K562 (cell line): ENCODE measurements around the gene KLRF2.

Source experiments
- HNRNPH1 ChIP-seq: fragments of 200-400 bp; formaldehyde crosslinking; optimal IDR thresholded peaks from 2 replicates; pipeline ENCODE3; 2017; ENCODE audit warnings: low read depth, mild to moderate bottlenecking, low read length, moderate library complexity
- POLR2A ChIP-seq: fragments of 450-650 bp; conservative IDR thresholded peaks from 2 replicates; pipeline ENCODE4 v1.6.1; 2016
- RAD51 ChIP-seq: fragments of 450-650 bp; IDR thresholded peaks from 2 replicates; pipeline ENCODE4 v1.7.1; 2016; ENCODE audit warnings: low read depth, mild to moderate bottlenecking, borderline replicate concordance
- XRCC5 ChIP-seq: fragments of 200-400 bp; formaldehyde crosslinking; IDR thresholded peaks from 2 replicates; pipeline ENCODE4 v1.6.1; 2017; ENCODE audit warnings: low read depth, mild to moderate bottlenecking, low read length
- ZEB2 ChIP-seq: fragments of 450-650 bp; IDR thresholded peaks from 2 replicates; pipeline ENCODE4 v1.6.1; 2016
- TF ChIP-seq, protein P1 (sequence below), 3 experiments: IDR thresholded peaks in 2 of 3; conservative IDR thresholded peaks in 1 of 3; 2 replicates each; pipeline ENCODE4 v1.5.1; 2011 to 2012; ENCODE audit warnings: low read length in 3 of 3, mild to moderate bottlenecking in 3 of 3, control low read depth in 2 of 3, improper control_type of control experiment in 1 of 3, inconsistent platforms in 1 of 3, low read depth in 1 of 3, mixed read lengths in 1 of 3, moderate library complexity in 1 of 3; ENCODE audit not compliant: insufficient read depth in 2 of 3

DNA sequence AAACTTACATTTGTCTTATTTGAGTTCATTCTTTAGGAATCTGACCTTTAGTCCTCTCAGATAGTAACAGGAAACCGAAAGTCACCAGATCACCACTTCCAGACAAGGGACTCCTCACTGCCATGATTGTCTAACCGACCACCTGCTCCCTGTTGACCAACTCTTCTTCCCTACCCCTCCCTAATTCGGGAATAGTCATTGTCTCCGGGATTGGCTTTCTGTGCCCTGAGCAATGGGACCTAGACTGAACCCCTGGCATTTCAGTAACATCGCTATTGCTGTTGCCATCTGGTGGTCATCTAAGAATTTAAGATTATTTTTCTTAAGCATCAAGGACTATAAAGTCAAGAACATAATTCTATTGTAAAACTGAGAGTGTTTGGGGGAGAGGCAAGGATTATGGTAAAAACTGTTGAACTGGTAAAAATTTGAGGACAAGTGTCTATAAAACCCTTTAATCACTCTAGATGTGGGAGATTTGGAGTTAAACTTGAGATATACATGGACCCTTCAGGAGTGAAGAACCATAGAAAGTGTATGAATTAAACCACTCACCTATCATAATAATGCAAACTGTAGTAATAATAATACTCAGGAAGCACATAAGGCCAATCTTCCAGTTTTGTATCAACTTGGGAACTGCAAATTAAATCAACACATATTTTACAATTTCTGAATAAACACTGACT, 44.6 kb downstream of the KLRF2 start:
- TF ChIP-seq RAD51, result no peak
- TF ChIP-seq POLR2A, result no peak
- TF ChIP-seq, protein P1, sequence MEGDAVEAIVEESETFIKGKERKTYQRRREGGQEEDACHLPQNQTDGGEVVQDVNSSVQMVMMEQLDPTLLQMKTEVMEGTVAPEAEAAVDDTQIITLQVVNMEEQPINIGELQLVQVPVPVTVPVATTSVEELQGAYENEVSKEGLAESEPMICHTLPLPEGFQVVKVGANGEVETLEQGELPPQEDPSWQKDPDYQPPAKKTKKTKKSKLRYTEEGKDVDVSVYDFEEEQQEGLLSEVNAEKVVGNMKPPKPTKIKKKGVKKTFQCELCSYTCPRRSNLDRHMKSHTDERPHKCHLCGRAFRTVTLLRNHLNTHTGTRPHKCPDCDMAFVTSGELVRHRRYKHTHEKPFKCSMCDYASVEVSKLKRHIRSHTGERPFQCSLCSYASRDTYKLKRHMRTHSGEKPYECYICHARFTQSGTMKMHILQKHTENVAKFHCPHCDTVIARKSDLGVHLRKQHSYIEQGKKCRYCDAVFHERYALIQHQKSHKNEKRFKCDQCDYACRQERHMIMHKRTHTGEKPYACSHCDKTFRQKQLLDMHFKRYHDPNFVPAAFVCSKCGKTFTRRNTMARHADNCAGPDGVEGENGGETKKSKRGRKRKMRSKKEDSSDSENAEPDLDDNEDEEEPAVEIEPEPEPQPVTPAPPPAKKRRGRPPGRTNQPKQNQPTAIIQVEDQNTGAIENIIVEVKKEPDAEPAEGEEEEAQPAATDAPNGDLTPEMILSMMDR (IDR thresholded peaks at IDR 0.05 in 2 of 3, conservative IDR thresholded peaks at IDR 0.05 in 1 of 3; ENCODE audit: insufficient read depth in 2 of 3, low read depth in 1 of 3, low read length in 3 of 3), result peak; percentile 33 to 42 (median 33); a peak in 4 of 6 replicates
- no peak for TF ChIP-seq HNRNPH1
- no peak for TF ChIP-seq XRCC5
- TF ChIP-seq ZEB2, result no peak
